Aorta (tissue), 5 donors: ENCODE measurements around the gene DISC1. TPM values are rescaled to one million over a fixed set of nuclear protein-coding genes. Genes with fewer than 3 reads are reported as not detected.
"Not testable (repeated sequence)": the region's sequence is repeated elsewhere in the genome, so short reads cannot be mapped to it uniquely, and the experiment has no call there.

Experiments
- ATAC-seq: fragments of 200-7000 bp; cut with Tn5 transposase; one replicate; pipeline ENCODE4 v1.9.1; 2022; ENCODE audit warnings: moderate library complexity; ENCODE audit not compliant: low FRiP score
- DNase-seq, 2 donors: peaks; one replicate each; pipeline ENCODE4 v3.0.0-alpha.2; 2020
- H3K27ac ChIP-seq, 2 donors: one replicate each; pipeline ENCODE4 v1.5.1; 2013; ENCODE audit warnings: low read length in 2 of 2, mild to moderate bottlenecking in 2 of 2, moderate library complexity in 2 of 2, control low read depth in 1 of 2, inconsistent platforms in 1 of 2, low read depth in 1 of 2
- H3K27me3 ChIP-seq, 2 donors: one replicate each; pipeline ENCODE4 v1.6.1; 2013; ENCODE audit warnings: control low read depth in 1 of 2, low read length in 1 of 2, mild to moderate bottlenecking in 1 of 2, moderate library complexity in 1 of 2; ENCODE audit not compliant: insufficient read depth in 2 of 2, control insufficient read depth in 1 of 2
- H3K36me3 ChIP-seq, 2 donors: one replicate each; pipeline ENCODE4 v1.6.1; 2013; ENCODE audit warnings: control low read depth in 1 of 2, low read length in 1 of 2, mild to moderate bottlenecking in 1 of 2; ENCODE audit not compliant: insufficient read depth in 2 of 2, control insufficient read depth in 1 of 2
- H3K4me1 ChIP-seq, 2 donors: one replicate each; pipeline ENCODE4 v1.6.1; 2013; ENCODE audit warnings: low read length in 2 of 2, control low read depth in 1 of 2, mild to moderate bottlenecking in 1 of 2, moderate library complexity in 1 of 2; ENCODE audit not compliant: insufficient read depth in 2 of 2, control insufficient read depth in 1 of 2
- H3K4me3 ChIP-seq, 2 donors: one replicate each; pipeline ENCODE4 v1.5.1; 2013; ENCODE audit warnings: low read length in 2 of 2, control low read depth in 1 of 2, mild to moderate bottlenecking in 1 of 2
- H3K9me3 ChIP-seq: one replicate; pipeline ENCODE4 v1.6.1; 2013; ENCODE audit warnings: mild to moderate bottlenecking, low read length; ENCODE audit not compliant: control insufficient read depth
- WGBS, 2 donors: extraction: QIAGEN DNeasy Blood & Tissue Kit; methylation state at CpG; one replicate each; pipeline ENCODE4 v1.1.7; 2013; 5-methylcytosine and 5-hydroxymethylcytosine counted together
- intact Hi-C, 2 donors: fragments of 100-400 bp; cut with DNase I; formaldehyde crosslinking; loops; one replicate each; pipeline versions ENCODE4 v1.14.2 to v1.15.0; 2022
- polyA plus RNA-seq, 2 donors: library from polyadenylated mRNA; stranded (reverse); fragments of 200-250 nt; gene quantifications; one replicate each; pipeline ENCODE4 v1.2.3, GENCODE V29; 2013
- total RNA-seq, 2 donors: library from RNA; stranded (reverse); fragmentation: NEBNext Ultra II Directional; extraction: Animal tissue kit (Norgen Biotek cat#: 25700); gene quantifications; one replicate each; pipeline ENCODE4 v1.2.1, GENCODE V29; 2021
- donor health status: healthy with polysubstance abuse.
- donor health status: Bipolar disorder and iron deficiency.
- donor health status: DM: no; HTN: no; CAD: no.
- donor health status: DM: no; HTN: no; CAD: no.
- donor health status: DM: yes; HTN: yes; CAD: no.

Gene DISC1
- total and polyA plus RNA-seq, 4 donors: 0.64 to 31.7 (median 6.0) TPM

GRCh38 chr1:231638647-231639046 is 12.1 kb downstream of the DISC1 start:
- Histone ChIP-seq H3K27ac (no peak overlapping the region), H3K27me3 (no peaks in the 10 kb centered on the region), H3K4me3 (no peak overlapping the region), H3K36me3 (no peaks in the 10 kb centered on the region), H3K4me1 (peaks cover 0 to 3% of the 10 kb centered on the region in 2 donors), H3K9me3 (no peaks in the 10 kb centered on the region)
- 95 to 100% methylated on average over 1 of the region's 1 CpG for WGBS, 2 donors
- no peak for DNase-seq
- intact Hi-C loops: no loop called here
- no peak for ATAC-seq

- WGBS, 2 donors: 61 to 66% methylated on average over 1 of the region's 1 CpG
- Histone ChIP-seq H3K27me3 (no peaks in the 10 kb centered on the region), H3K9me3 (no peaks in the 10 kb centered on the region), H3K36me3 (no peaks in the 10 kb centered on the region), H3K27ac (no peak overlapping the region), H3K4me1 (peaks cover 0 to 3% of the 10 kb centered on the region in 2 donors), H3K4me3 (no peak overlapping the region)
- intact Hi-C loops: no loop called here
- DNase-seq (no peak), ATAC-seq (no peak)
Measured at GRCh38 chr1:231639819-231640218, 13.2 kb downstream of the DISC1 start.

GRCh38 chr1:231641444-231641843 is 14.9 kb downstream of the DISC1 start:
- intact Hi-C loops, H3K4me3 ChIP-seq, H3K9me3 ChIP-seq, H3K4me1 ChIP-seq, ATAC-seq, H3K36me3 ChIP-seq, DNase-seq, H3K27me3 ChIP-seq, H3K27ac ChIP-seq: not testable (repeated sequence)
- 90 to 92% methylated on average over 9 of the region's 9 CpGs for WGBS, 2 donors

GRCh38 chr1:231642061-231642460 is 15.5 kb downstream of the DISC1 start:
- H3K4me1 ChIP-seq, ATAC-seq, H3K36me3 ChIP-seq, H3K27me3 ChIP-seq, H3K4me3 ChIP-seq, intact Hi-C loops, H3K27ac ChIP-seq, H3K9me3 ChIP-seq, DNase-seq: not testable (repeated sequence)
- 97 to 98% methylated on average over 13 to 36 of the region's 36 CpGs for WGBS, 2 donors

- 37 to 40% methylated on average over 2 of the region's 2 CpGs for WGBS, 2 donors
- no peak for DNase-seq
- H3K27ac ChIP-seq: no peak overlapping the region
Measured at GRCh38 chr1:231642618-231643017, 16.0 kb downstream of the DISC1 start.

GRCh38 chr1:231643071-231643934 is 16.7 kb downstream of the DISC1 start:
- H3K4me1 ChIP-seq: peaks cover 0 to 3% of the 10 kb centered on the region in 2 donors
- H3K27me3 ChIP-seq: no peaks in the 10 kb centered on the region
- no peaks in the 10 kb centered on the region for H3K9me3 ChIP-seq
- H3K4me3 ChIP-seq: no peak overlapping the region
- ATAC-seq (no peak), DNase-seq (no peak)
- no peaks in the 10 kb centered on the region for H3K36me3 ChIP-seq
- H3K27ac ChIP-seq: no peak overlapping the region
- WGBS, 2 donors: 43% methylated on average over 13 of the region's 13 CpGs
- intact Hi-C loops: no loop called here

More at GRCh38 chr1:231642618-231643017, 16.0 kb downstream of the DISC1 start:
- ATAC-seq: no peak
- Histone ChIP-seq H3K4me1 (peaks cover 0 to 3% of the 10 kb centered on the region in 2 donors), H3K36me3 (no peaks in the 10 kb centered on the region), H3K4me3 (no peak overlapping the region), H3K9me3 (no peaks in the 10 kb centered on the region), H3K27me3 (no peaks in the 10 kb centered on the region)
- intact Hi-C loops: no loop called here

GRCh38 chr1:231643935-231644237 is 17.3 kb downstream of the DISC1 start:
- intact Hi-C loops: no loop called here
- ATAC-seq (no peak), DNase-seq (no peak)
- H3K4me3 ChIP-seq: no peak overlapping the region
- H3K9me3 ChIP-seq: no peaks in the 10 kb centered on the region
- peaks cover 0 to 3% of the 10 kb centered on the region in 2 donors for H3K4me1 ChIP-seq
- no peaks in the 10 kb centered on the region for H3K27me3 ChIP-seq
- no peaks in the 10 kb centered on the region for H3K36me3 ChIP-seq
- no peak overlapping the region for H3K27ac ChIP-seq

- H3K27ac ChIP-seq, intact Hi-C loops, ATAC-seq, H3K36me3 ChIP-seq, H3K27me3 ChIP-seq, DNase-seq, H3K4me3 ChIP-seq, H3K4me1 ChIP-seq, H3K9me3 ChIP-seq: not testable (repeated sequence)
- WGBS, 2 donors: 95 to 98% methylated on average over 6 of the region's 6 CpGs
Measured at GRCh38 chr1:231645634-231646033, 19.0 kb downstream of the DISC1 start.

- H3K9me3 ChIP-seq, ATAC-seq, H3K36me3 ChIP-seq, intact Hi-C loops, DNase-seq, H3K4me3 ChIP-seq, H3K4me1 ChIP-seq, H3K27ac ChIP-seq, H3K27me3 ChIP-seq: not testable (repeated sequence)
- 90 to 96% methylated on average over 2 to 3 of the region's 4 CpGs for WGBS, 2 donors
Measured at GRCh38 chr1:231646165-231646564, 19.6 kb downstream of the DISC1 start.
